Right lobe of liver (tissue), 6 donors: ENCODE data around the gene SIL1. TPM values are rescaled to one million over a fixed set of nuclear protein-coding genes. Genes with fewer than 3 reads are reported as not detected.
"Not testable (repeated sequence)": the region's sequence is repeated elsewhere in the genome, so short reads cannot be mapped to it uniquely, and the experiment has no call there.

Experiments
- ATAC-seq, 4 donors: fragments of 200-7000 bp; cut with Tn5 transposase; one replicate each; pipeline ENCODE4 v1.9.1; 2020; ENCODE audit warnings: mild to moderate bottlenecking in 4 of 4, moderate library complexity in 4 of 4
- DNase-seq, 3 donors: peaks; one replicate each; pipeline ENCODE4 v3.0.0-alpha.2; 2020
- H3K27ac ChIP-seq, 3 donors: fragments of 200-600 bp; one replicate each; pipeline ENCODE4 v1.8.0; 2022
- H3K27me3 ChIP-seq, 2 donors: fragments of 200-600 bp; one replicate each; pipeline ENCODE4 v1.8.0; 2022
- H3K36me3 ChIP-seq, 4 donors: fragments of 200-600 bp; sonication (generic) in 1 of 4; one replicate each; pipeline versions ENCODE4 v1.5.1 to v1.8.0; 2017 to 2022; ENCODE audit warnings: control low read depth in 1 of 4
- H3K4me1 ChIP-seq, 4 donors: fragments of 200-600 bp; sonication (generic) in 1 of 4; one replicate each; pipeline versions ENCODE4 v1.5.1 to v1.8.0; 2017 to 2022; ENCODE audit warnings: control low read depth in 1 of 4
- H3K4me3 ChIP-seq, 3 donors: fragments of 200-600 bp; one replicate each; pipeline ENCODE4 v1.8.0; 2022
- H3K9me3 ChIP-seq, 4 donors: fragments of 200-600 bp; sonication (generic) in 1 of 4; one replicate each; pipeline versions ENCODE4 v1.5.1 to v1.8.0; 2017 to 2022; ENCODE audit warnings: control low read depth in 1 of 4
- CTCF ChIP-seq, 4 donors: fragments of 200-600 bp in 3 of 4; fragments of 450-650 bp in 1 of 4; IDR thresholded peaks; one replicate each; pipeline versions ENCODE4 v1.5.1 to v1.8.0; 2016 to 2022; ENCODE audit warnings: antibody characterized with exemption in 4 of 4, mild to moderate bottlenecking in 2 of 4
- POLR2A ChIP-seq: fragments of 450-650 bp; IDR thresholded peaks from one replicate; pipeline ENCODE4 v1.6.1; 2017; ENCODE audit warnings: antibody characterized with exemption, mild to moderate bottlenecking
- WGBS: methylation state at CpG from one replicate; pipeline ENCODE4 v1.1.6; 2018; ENCODE audit warnings: low coverage, low lambda C conversion rate; ENCODE audit not compliant: insufficient coverage; ENCODE audit errors: missing lambda C conversion rate; 5-methylcytosine and 5-hydroxymethylcytosine counted together
- intact Hi-C, 2 donors: fragments of 100-400 bp; cut with DNase I; formaldehyde crosslinking; loops; one replicate each; pipeline versions ENCODE4 v1.11.2 to v1.14.1; 2022
- total RNA-seq, 6 experiments: library from RNA; depleted of rRNA in 2 of 6; stranded (reverse); fragments of >200 nt in 2 of 6; fragmentation: NEBNext Ultra II Directional in 3 of 6; extraction: Animal tissue kit (Norgen Biotek cat#: 25700) in 3 of 6; gene quantifications; one replicate each; pipeline versions ENCODE4 v1.1.0 to v1.2.4, GENCODE V29; 2016 to 2023
- donor health status: DM: no; HTN: yes; CAD: no.
- donor health status: DM: no; HTN: no; CAD: no.
- donor health status: DM: no; HTN: no; CAD: no.
- donor health status: DM: no; HTN: yes; CAD: no.
- donor health status: DM: no; HTN: yes; CAD: no.

SIL1 gene
- total RNA-seq, 6 experiments from 2014 or later, result 57.6 to 94.9 (median 67.0) TPM

- no peak overlapping the region for H3K27ac ChIP-seq
- intact Hi-C loops, result no loop called here
- peaks cover 0 to 9% (median 0%) of the 10 kb centered on the region in 4 donors for H3K36me3 ChIP-seq
- no peak overlapping the region for H3K4me3 ChIP-seq
- no peaks in the 10 kb centered on the region for H3K27me3 ChIP-seq
- H3K9me3 ChIP-seq, result no peaks in the 10 kb centered on the region
- H3K4me1 ChIP-seq, result peaks cover 0 to 12% (median 2%) of the 10 kb centered on the region in 4 donors
- ATAC-seq (no peak), DNase-seq (no peak)
- no CpG with 5 or more reads among the region's 2 CpGs for WGBS
- TF ChIP-seq CTCF (IDR thresholded peaks at IDR 0.05) (no peak), POLR2A (no peak)
Measured at GRCh38 chr5:139113892-139114291, 84.3 kb downstream of the SIL1 start.

- intact Hi-C loops, H3K4me3 ChIP-seq, H3K27me3 ChIP-seq, DNase-seq, ATAC-seq, H3K36me3 ChIP-seq, H3K9me3 ChIP-seq, H3K27ac ChIP-seq, H3K4me1 ChIP-seq: not testable (repeated sequence)
- 96% methylated on average over 7 of the region's 39 CpGs for WGBS
Measured at GRCh38 chr5:139112362-139112761, 85.8 kb downstream of the SIL1 start.

GRCh38 chr5:139110526-139111168 lies 87.5 kb downstream of the SIL1 start:
- no peaks in the 10 kb centered on the region for H3K9me3 ChIP-seq
- ATAC-seq, result no peak
- H3K27ac ChIP-seq, result no peak overlapping the region
- intact Hi-C loops, result no loop called here
- H3K4me3 ChIP-seq, result no peak overlapping the region
- H3K36me3 ChIP-seq, result no peaks in the 10 kb centered on the region
- no peaks in the 10 kb centered on the region for H3K4me1 ChIP-seq
- no peak for TF ChIP-seq POLR2A
- TF ChIP-seq CTCF (IDR thresholded peaks at IDR 0.05), result no peak
- DNase-seq, result no peak
- no peaks in the 10 kb centered on the region for H3K27me3 ChIP-seq

- intact Hi-C loops, result no loop called here
- no peaks in the 10 kb centered on the region for H3K4me1 ChIP-seq
- DNase-seq, result no peak
Measured at GRCh38 chr5:139108063-139108824, 89.9 kb downstream of the SIL1 start.

More at GRCh38 chr5:139108063-139108824, 89.9 kb downstream of the SIL1 start:
- TF ChIP-seq POLR2A (no peak), CTCF (IDR thresholded peaks at IDR 0.05) (no peak)
- H3K4me3 ChIP-seq, result no peak overlapping the region
- no peaks in the 10 kb centered on the region for H3K36me3 ChIP-seq
- ATAC-seq, result no peak
- no peak overlapping the region for H3K27ac ChIP-seq
- H3K27me3 ChIP-seq, result no peaks in the 10 kb centered on the region
- WGBS, result 75% methylated on average over 9 of the region's 10 CpGs
- H3K9me3 ChIP-seq, result no peaks in the 10 kb centered on the region
